T-helper 17 cell (primary cell): ENCODE measurements around the gene OR1J2. TPM values are rescaled to one million over a fixed set of nuclear protein-coding genes. Genes with fewer than 3 reads are reported as not detected.

Experiments used
- ATAC-seq: fragments of 150-1000 bp; cut with Tn5 transposase; 2 replicates; pipeline ENCODE4 v1.10.0; 2021; ENCODE audit warnings: mild to moderate bottlenecking, moderate library complexity
- DNase-seq, 3 donors: peaks; one replicate each; pipeline versions ENCODE4 v3.0.0 to v3.0.0-alpha.2; 2020 to 2021
- H3K9me3 ChIP-seq: one replicate; pipeline ENCODE4 v1.7.0; 2013; ENCODE audit warnings: low read length, mild to moderate bottlenecking; ENCODE audit not compliant: control insufficient read depth, poor library complexity, severe bottlenecking
- H3K27ac Mint-ChIP-seq: one replicate; pipeline ENCODE4 v1.8.0; 2022; ENCODE audit warnings: mild to moderate bottlenecking, moderate library complexity, mixed read lengths
- H3K27me3 Mint-ChIP-seq: one replicate; pipeline ENCODE4 v1.8.0; 2022; ENCODE audit warnings: mixed read lengths
- H3K36me3 Mint-ChIP-seq: one replicate; pipeline ENCODE4 v1.8.0; 2022; ENCODE audit warnings: low read depth, mixed read lengths
- H3K4me1 Mint-ChIP-seq: one replicate; pipeline ENCODE4 v1.8.0; 2022; ENCODE audit warnings: mild to moderate bottlenecking, mixed read lengths
- H3K4me3 Mint-ChIP-seq: one replicate; pipeline ENCODE4 v1.8.0; 2022; ENCODE audit warnings: mild to moderate bottlenecking, moderate library complexity, mixed read lengths
- total RNA-seq, 4 donors: library from RNA in 2 of 4; stranded (reverse) in 2 of 4; gene quantifications; one replicate each; pipeline ENCODE4 v1.2.3 and lab custom pipeline; 2022 to 2026

OR1J2 gene
- total RNA-seq (under 1 TPM; 0.30 to 0.37 TPM), total RNA-seq (lab: John Stamatoyannopoulos, UW) (0 to 0.23 reads per million in 2 donors)

DNA sequence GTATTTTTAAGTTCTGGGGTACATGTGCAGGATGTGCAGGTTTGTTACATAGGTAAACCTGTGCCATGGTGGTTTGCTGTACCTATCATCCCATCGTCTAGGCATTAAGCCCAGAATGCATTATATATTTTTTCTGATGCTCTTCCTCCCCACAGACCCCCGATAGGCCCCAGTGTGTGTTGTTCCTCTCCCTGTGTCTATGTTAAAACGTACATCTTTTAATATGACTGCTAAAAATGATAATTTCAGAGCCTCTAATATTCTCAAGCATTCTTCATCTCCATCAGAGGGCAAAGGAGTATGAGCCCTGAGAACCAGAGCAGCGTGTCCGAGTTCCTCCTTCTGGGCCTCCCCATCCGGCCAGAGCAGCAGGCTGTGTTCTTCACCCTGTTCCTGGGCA lies at the start of gene OR1J2:
OR1J2 (plus strand) TSS at position 301 of the 400 bp plus-strand sequence; CDS start at position 301, 0 bp downstream.
- no peaks in the 10 kb centered on the region for H3K4me1 Mint-ChIP-seq
- no peak within 1 kb of the TSS for H3K27ac Mint-ChIP-seq
- no peak for ATAC-seq
- H3K27me3 Mint-ChIP-seq = peaks cover 28% of the 10 kb centered on the region
- H3K4me3 Mint-ChIP-seq = no peak within 1 kb of the TSS
- DNase-seq = no peak
- peaks cover 4% of the 10 kb centered on the region for H3K36me3 Mint-ChIP-seq
- no peaks in the 10 kb centered on the region for H3K9me3 ChIP-seq

DNA sequence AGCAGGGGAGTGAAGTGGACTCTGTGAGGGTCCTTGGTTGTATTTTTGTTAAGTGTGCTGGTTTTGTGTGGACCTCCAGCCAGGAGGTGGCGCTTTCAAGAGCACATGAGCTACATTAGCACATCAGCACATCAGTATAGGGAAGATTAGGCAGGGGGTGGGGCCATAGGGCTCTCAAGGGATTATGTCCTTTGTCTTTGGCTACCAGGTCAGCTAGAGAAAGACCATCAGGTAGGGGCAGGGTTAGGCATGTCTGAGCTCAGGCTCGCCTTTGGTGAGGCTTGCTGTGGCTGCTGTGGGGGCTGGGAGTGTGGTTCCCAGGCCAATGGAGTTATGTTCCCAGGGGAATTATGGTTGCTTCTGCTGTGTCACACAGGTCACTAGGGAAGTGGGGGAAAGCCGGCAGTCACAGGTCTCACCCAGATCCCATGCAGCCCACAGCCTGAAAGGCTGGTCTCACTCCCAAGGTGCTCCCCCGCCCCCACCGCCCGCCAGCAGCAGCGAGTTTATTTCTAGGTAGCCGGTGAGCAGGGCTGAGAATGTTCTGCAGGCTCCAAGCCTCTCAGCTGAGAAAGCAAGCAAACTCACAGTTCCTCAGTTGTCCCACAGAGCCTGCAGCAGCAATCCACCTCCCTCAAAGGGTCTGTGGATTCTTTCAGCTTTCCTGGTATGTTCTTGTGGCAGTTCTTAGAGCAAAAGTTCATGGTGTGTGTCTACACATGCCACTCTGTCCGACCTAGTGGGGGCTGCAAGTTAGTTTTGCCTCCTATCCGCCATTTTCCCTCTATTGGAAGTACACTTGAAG lies 46.6 kb upstream of the OR1J2 start:
- H3K36me3 Mint-ChIP-seq = no peaks in the 10 kb centered on the region
- peaks cover 6% of the 10 kb centered on the region for H3K4me1 Mint-ChIP-seq
- H3K9me3 ChIP-seq = no peaks in the 10 kb centered on the region
- no peak for DNase-seq
- ATAC-seq = peak; percentile 47
- H3K4me3 Mint-ChIP-seq = peak overlapping the region; percentile 87
- H3K27ac Mint-ChIP-seq = peak overlapping the region; percentile 91
- H3K27me3 Mint-ChIP-seq = peaks cover 36% of the 10 kb centered on the region

GRCh38 chr9:122464633-122465567 lies 45.7 kb upstream of the OR1J2 start:
- Mint-ChIP-seq H3K4me3 (peak overlapping the region; percentile 87), H3K36me3 (no peaks in the 10 kb centered on the region), H3K27me3 (peaks cover 34% of the 10 kb centered on the region), H3K27ac (peak overlapping the region; percentile 91), H3K4me1 (peaks cover 6% of the 10 kb centered on the region)
- no peaks in the 10 kb centered on the region for H3K9me3 ChIP-seq
- DNase-seq (peak; percentile 19 to 47 (median 36)), ATAC-seq (peak; percentile 82)

DNA sequence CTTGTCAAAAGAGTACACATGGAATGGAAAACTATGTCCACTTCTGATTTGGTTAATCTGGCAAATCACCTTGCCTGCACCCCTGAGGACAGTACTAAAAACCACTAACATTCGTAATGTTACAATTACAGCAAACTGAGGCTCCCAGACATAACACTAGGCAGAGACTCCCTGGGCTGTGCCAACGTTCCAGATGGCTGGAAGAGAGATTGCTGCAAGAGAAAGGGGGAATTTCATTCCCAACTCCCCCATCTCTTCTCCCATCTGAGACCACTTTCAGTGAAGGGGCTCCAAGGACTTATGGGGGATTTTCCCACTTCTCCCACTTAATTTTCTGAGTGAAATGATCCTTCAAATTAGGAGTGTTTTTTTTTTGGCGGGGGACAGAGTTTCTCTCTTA lies 44.1 kb upstream of the OR1J2 start:
- Mint-ChIP-seq H3K4me1 (peaks cover 6% of the 10 kb centered on the region), H3K36me3 (no peaks in the 10 kb centered on the region), H3K27me3 (peaks cover 31% of the 10 kb centered on the region), H3K27ac (no peak overlapping the region), H3K4me3 (no peak overlapping the region)
- no peak for ATAC-seq
- no peaks in the 10 kb centered on the region for H3K9me3 ChIP-seq
- no peak for DNase-seq

GRCh38 chr9:122468735-122469134 lies 41.9 kb upstream of the OR1J2 start:
- no peaks in the 10 kb centered on the region for H3K36me3 Mint-ChIP-seq
- H3K27me3 Mint-ChIP-seq = peaks cover 9% of the 10 kb centered on the region
- H3K27ac Mint-ChIP-seq = no peak overlapping the region
- no peaks in the 10 kb centered on the region for H3K9me3 ChIP-seq
- H3K4me1 Mint-ChIP-seq = peaks cover 6% of the 10 kb centered on the region
- no peak overlapping the region for H3K4me3 Mint-ChIP-seq
- DNase-seq = no peak
- no peak for ATAC-seq

- H3K4me3 Mint-ChIP-seq = no peak overlapping the region
- DNase-seq (no peak), ATAC-seq (no peak)
- no peak overlapping the region for H3K27ac Mint-ChIP-seq
- no peaks in the 10 kb centered on the region for H3K9me3 ChIP-seq
- H3K4me1 Mint-ChIP-seq = peaks cover 4% of the 10 kb centered on the region
- peaks cover 19% of the 10 kb centered on the region for H3K27me3 Mint-ChIP-seq
- no peaks in the 10 kb centered on the region for H3K36me3 Mint-ChIP-seq
These were observed 36.0 kb upstream of the OR1J2 start for GRCh38 chr9:122474561-122474960.

- DNase-seq (no peak), ATAC-seq (no peak)
- H3K27me3 Mint-ChIP-seq = peaks cover 19% of the 10 kb centered on the region
- H3K9me3 ChIP-seq = no peaks in the 10 kb centered on the region
- no peak overlapping the region for H3K4me3 Mint-ChIP-seq
- H3K4me1 Mint-ChIP-seq = peaks cover 4% of the 10 kb centered on the region
- no peak overlapping the region for H3K27ac Mint-ChIP-seq
- no peaks in the 10 kb centered on the region for H3K36me3 Mint-ChIP-seq
These were observed 34.9 kb upstream of the OR1J2 start for GRCh38 chr9:122475717-122476116.

DNA sequence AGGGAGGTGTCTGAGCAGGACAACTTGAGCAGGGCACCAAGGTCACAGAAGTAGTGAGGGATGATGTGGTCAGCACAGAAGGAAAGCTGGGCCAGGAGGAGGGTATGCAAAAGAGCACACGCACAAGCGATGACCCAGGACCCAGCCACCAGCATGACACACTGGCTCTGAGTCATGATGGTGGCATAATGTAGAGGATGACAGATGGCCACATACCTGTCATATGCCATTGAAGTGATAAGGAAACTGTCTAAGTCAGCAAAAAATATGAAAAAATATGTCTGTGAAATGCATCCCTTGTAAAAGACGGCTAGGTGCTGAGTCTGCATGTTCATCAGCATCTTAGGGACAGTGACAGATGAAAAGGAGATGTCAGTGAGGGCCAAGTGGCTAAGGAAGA lies 33.3 kb upstream of the OR1J2 start:
- no peak for DNase-seq
- Mint-ChIP-seq H3K4me3 (no peak overlapping the region), H3K4me1 (peaks cover 4% of the 10 kb centered on the region), H3K27me3 (peaks cover 26% of the 10 kb centered on the region), H3K27ac (no peak overlapping the region), H3K36me3 (no peaks in the 10 kb centered on the region)
- ATAC-seq = no peak
- no peaks in the 10 kb centered on the region for H3K9me3 ChIP-seq

DNA sequence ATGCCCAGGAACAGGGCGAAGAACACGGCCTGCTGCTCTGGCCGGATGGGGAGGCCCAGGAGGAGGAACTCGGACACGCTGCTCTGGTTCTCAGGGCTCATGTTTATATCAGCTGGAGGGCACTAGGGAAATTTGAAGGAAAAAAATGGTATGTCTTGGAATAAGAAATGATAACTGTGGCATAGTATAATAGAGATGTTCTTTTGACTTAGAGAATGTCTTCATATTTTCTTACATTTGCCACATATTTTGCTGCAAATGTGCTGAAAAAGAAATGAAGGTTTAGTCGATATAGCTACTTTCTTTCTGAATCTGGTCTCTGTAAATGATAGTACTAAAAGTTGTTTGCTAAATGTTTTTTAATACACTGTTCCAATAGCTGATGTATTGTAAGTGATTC lies 32.8 kb upstream of the OR1J2 start, which contains the start of gene OR1J1:
OR1J1 (minus strand) TSS at position 101 of the 400 bp plus-strand sequence; CDS start at position 101, 0 bp downstream.
- DNase-seq = no peak
- no peak for ATAC-seq
- Mint-ChIP-seq H3K27ac (no peak within 1 kb of the TSS), H3K4me1 (peaks cover 4% of the 10 kb centered on the region), H3K36me3 (no peaks in the 10 kb centered on the region), H3K4me3 (no peak within 1 kb of the TSS), H3K27me3 (peaks cover 30% of the 10 kb centered on the region)
- H3K9me3 ChIP-seq = no peaks in the 10 kb centered on the region

- H3K9me3 ChIP-seq = no peaks in the 10 kb centered on the region
- Mint-ChIP-seq H3K4me3 (no peak overlapping the region), H3K27me3 (peaks cover 30% of the 10 kb centered on the region), H3K36me3 (no peaks in the 10 kb centered on the region), H3K27ac (no peak overlapping the region), H3K4me1 (peaks cover 4% of the 10 kb centered on the region)
- ATAC-seq (no peak), DNase-seq (no peak)
These were observed 31.5 kb upstream of the OR1J2 start for GRCh38 chr9:122479062-122479461.

DNA sequence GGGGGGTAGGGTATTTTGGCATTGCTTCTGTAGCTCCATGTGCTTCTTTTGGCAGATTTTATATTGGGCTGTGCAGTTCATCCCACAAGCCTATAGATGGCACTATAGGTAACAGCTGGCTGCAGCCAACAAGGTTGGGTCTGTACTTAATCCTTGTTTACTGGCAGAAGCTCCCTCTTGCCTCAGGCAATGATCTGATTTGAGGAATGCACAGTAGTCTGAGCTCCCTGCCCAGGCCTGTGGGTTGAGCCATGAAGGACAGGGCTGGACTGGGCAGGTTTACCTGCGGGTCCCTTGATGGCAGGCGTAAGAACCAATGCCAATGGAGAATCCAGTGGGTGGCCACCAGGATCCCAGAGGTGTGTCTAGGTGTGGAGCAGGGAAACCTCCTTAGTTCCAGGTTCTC lies 11.7 kb upstream of the OR1J2 start:
- H3K9me3 ChIP-seq = no peaks in the 10 kb centered on the region
- H3K4me1 Mint-ChIP-seq = peaks cover 3% of the 10 kb centered on the region
- H3K27me3 Mint-ChIP-seq = peaks cover 6% of the 10 kb centered on the region
- no peak overlapping the region for H3K4me3 Mint-ChIP-seq
- ATAC-seq (peak; percentile 65), DNase-seq (no peak)
- no peak overlapping the region for H3K27ac Mint-ChIP-seq
- peaks cover 3% of the 10 kb centered on the region for H3K36me3 Mint-ChIP-seq

DNA sequence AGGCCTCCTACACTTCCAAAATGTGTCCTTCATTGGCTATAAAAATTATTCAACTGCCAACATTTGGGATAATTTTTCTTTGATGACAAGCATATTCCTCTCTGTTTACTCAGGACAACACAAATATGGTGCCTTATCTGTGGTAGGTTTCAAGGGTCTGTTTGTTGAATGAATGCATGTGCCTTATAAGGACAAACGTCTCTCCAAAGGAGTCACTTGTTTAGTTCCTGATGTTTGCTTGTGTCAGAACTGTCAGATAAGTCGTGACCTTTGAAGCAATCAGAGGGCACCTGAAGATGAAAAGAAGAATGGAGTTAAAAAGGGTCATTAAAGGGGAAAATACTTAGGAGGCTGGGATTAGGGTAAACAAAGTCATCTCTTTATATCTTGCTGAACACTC lies 3.6 kb upstream of the OR1J2 start:
- peaks cover 3% of the 10 kb centered on the region for H3K4me1 Mint-ChIP-seq
- no peak for ATAC-seq
- H3K4me3 Mint-ChIP-seq = no peak overlapping the region
- H3K27me3 Mint-ChIP-seq = peaks cover 28% of the 10 kb centered on the region
- peaks cover 4% of the 10 kb centered on the region for H3K36me3 Mint-ChIP-seq
- H3K27ac Mint-ChIP-seq = no peak overlapping the region
- no peak for DNase-seq
- no peaks in the 10 kb centered on the region for H3K9me3 ChIP-seq

DNA sequence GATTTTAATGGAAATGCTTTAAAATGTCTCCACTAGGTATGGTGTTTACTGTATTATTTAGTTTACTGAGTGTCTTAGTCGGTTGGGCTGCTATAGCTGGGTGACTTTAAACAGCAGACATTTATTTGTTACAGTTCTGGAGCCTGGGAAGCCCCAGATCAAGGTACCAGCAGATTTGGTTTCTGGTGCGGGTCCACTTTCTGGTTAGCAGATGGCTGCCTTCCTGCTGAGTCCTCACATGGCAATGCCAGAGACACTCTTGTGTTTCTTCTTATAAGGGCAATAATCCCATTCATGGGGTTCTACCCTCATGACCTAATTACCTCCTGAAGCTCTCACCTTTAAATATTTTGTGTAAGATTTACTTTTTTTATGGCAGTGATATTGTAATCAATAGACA lies 7.6 kb downstream of the OR1J2 start:
- H3K36me3 Mint-ChIP-seq = no peaks in the 10 kb centered on the region
- no peaks in the 10 kb centered on the region for H3K4me1 Mint-ChIP-seq
- H3K4me3 Mint-ChIP-seq = no peak overlapping the region

More for the DNA sequence above, 7.6 kb downstream of the OR1J2 start:
- no peak for DNase-seq
- no peak for ATAC-seq
- no peaks in the 10 kb centered on the region for H3K9me3 ChIP-seq
- peaks cover 8% of the 10 kb centered on the region for H3K27me3 Mint-ChIP-seq
- H3K27ac Mint-ChIP-seq = no peak overlapping the region
